H1 (cell line): ENCODE data around the gene ZGLP1. TPM values are rescaled to one million over a fixed set of nuclear protein-coding genes. Genes with fewer than 3 reads are reported as not detected.

ENCODE experiments used
- CBX5 ChIP-seq: fragments of 300-800, 300-1000 bp; sonication (generic); IDR thresholded peaks from 2 replicates; pipeline ENCODE4 v1.7.1; 2016; ENCODE audit warnings: antibody characterized with exemption, low read length, low read depth
- CTBP2 ChIP-seq: IDR thresholded peaks from 2 replicates; pipeline ENCODE4 v1.7.0; 2011; ENCODE audit warnings: borderline replicate concordance, mild to moderate bottlenecking, moderate library complexity, mixed read lengths, low read length; ENCODE audit not compliant: insufficient read depth, insufficient read length
- EP300 ChIP-seq, 2 experiments: IDR thresholded peaks; 1 replicate in 1 of 2; 2 replicates in 1 of 2; pipeline ENCODE4 v1.6.1; 2011 to 2012; ENCODE audit warnings: low read depth in 2 of 2, low read length in 2 of 2, mild to moderate bottlenecking in 2 of 2, borderline replicate concordance in 1 of 2, inconsistent platforms in 1 of 2, moderate library complexity in 1 of 2
- FOSL1 ChIP-seq: IDR thresholded peaks from 2 replicates; pipeline ENCODE4 v1.6.1; 2011; ENCODE audit warnings: mild to moderate bottlenecking, low read depth, low read length, moderate library complexity; ENCODE audit not compliant: insufficient read depth
- JUND ChIP-seq: IDR thresholded peaks from 2 replicates; pipeline ENCODE4 v1.6.1; 2011; ENCODE audit warnings: mild to moderate bottlenecking, improper control_type of control experiment, low read length
- POLR2A ChIP-seq, 2 experiments: IDR thresholded peaks; 1 replicate in 1 of 2; 2 replicates in 1 of 2; pipeline ENCODE4 v1.6.1; 2011; ENCODE audit warnings: low read depth in 2 of 2, low read length in 2 of 2, mild to moderate bottlenecking in 2 of 2; ENCODE audit errors: control extremely low read depth in 1 of 2
- RFX5 ChIP-seq: IDR thresholded peaks from 2 replicates; pipeline ENCODE4 v1.6.1; 2011; ENCODE audit warnings: low read depth, low read length, improper control_type of control experiment, borderline replicate concordance
- RXRA ChIP-seq: IDR thresholded peaks from 2 replicates; pipeline ENCODE4 v1.6.1; 2011; ENCODE audit warnings: low read depth, mild to moderate bottlenecking, low read length, moderate library complexity; ENCODE audit not compliant: insufficient read depth
- SIX5 ChIP-seq: IDR thresholded peaks from 2 replicates; pipeline ENCODE4 v1.6.1; 2011; ENCODE audit warnings: mild to moderate bottlenecking, low read depth, low read length
- TEAD4 ChIP-seq: IDR thresholded peaks from 2 replicates; pipeline ENCODE4 v1.6.1; 2012; ENCODE audit warnings: low read depth, low read length, inconsistent platforms, mixed read lengths
- polyA plus RNA-seq, 7 experiments: library from polyadenylated mRNA; depleted of rRNA in 3 of 7; stranded (reverse) in 5 of 7; unstranded in 2 of 7; fragments of >200 nt in 5 of 7; fragments of 200-250 nt in 2 of 7; gene quantifications; 1 replicate in 5 of 7; 2 replicates in 1 of 7; 4 replicates in 1 of 7; pipeline versions ENCODE4 v1.2.1 to v1.2.3, GENCODE V29; 2011 to 2013; ENCODE audit warnings: missing spikeins in 2 of 7, mixed read lengths in 2 of 7
- total RNA-seq: library from RNA; stranded (reverse); fragmentation: NEBNext Ultra II Directional; extraction: Animal tissue kit (Norgen Biotek cat#: 25700); gene quantifications from 2 replicates; pipeline ENCODE4 v1.2.1, GENCODE V29; 2021
- TF ChIP-seq, protein P1 (sequence below): IDR thresholded peaks from 2 replicates; pipeline ENCODE4 v1.6.1; 2011; ENCODE audit warnings: low read length, improper control_type of control experiment

ZGLP1 gene
- total and polyA plus RNA-seq, 2 of the 8 experiments (the other 6 are each of a cell fraction or from before 2014, with no cell fraction given): 4.2 to 5.1 TPM

DNA sequence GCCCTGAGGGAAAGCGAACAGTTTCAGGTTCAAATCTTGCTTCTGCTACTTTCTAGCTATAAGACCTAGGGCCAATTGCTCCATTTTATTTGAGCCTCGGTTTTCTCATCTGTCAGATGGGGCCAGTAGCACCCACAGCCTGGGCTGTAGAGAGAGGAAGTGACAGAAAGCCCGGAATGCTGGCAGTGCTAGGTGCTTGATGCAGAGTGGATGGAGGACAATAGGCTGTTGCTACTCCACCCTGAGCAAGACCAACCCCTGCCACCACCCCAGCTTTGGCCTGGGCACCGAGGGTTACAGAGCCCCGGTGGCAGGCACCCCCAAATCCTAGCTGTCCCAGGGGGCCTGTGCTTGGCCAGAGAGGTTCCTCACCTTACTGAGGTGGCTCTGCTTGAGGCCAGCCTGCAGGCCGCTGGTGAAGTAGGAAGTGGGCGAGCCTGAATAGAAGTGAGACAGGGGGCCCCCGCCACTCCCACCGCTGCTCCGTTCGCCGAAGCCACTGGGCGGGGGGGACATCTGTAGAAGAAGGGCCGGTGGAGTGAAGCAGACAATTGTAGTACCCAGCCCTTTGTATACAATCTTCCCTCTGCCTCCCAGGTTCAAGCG, 8.3 kb upstream of the ZGLP1 start (continued):
- TF ChIP-seq, protein P1, sequence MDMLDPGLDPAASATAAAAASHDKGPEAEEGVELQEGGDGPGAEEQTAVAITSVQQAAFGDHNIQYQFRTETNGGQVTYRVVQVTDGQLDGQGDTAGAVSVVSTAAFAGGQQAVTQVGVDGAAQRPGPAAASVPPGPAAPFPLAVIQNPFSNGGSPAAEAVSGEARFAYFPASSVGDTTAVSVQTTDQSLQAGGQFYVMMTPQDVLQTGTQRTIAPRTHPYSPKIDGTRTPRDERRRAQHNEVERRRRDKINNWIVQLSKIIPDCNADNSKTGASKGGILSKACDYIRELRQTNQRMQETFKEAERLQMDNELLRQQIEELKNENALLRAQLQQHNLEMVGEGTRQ: no peak
- TF ChIP-seq POLR2A (IDR thresholded peaks at IDR 0.05; ENCODE audit: control extremely low read depth in 1 of 2, low read depth in 2 of 2, low read length in 2 of 2) (no peak), FOSL1 (no peak), TEAD4 (no peak), EP300 (IDR thresholded peaks at IDR 0.05; ENCODE audit: borderline replicate concordance in 1 of 2, low read depth in 2 of 2, low read length in 2 of 2) (no peak), RFX5 (no peak), JUND (no peak), CBX5 (no peak), RXRA (no peak), CTBP2 (no peak), SIX5 (no peak)
